HUES64 (cell line): Measurements from ENCODE around the gene DNAJC17.

Experiments used
- H3K27ac ChIP-seq: 2 replicates; pipeline ENCODE4 v1.7.0; 2013; ENCODE audit warnings: low read depth, low read length, inconsistent platforms
- H3K27me3 ChIP-seq: 2 replicates; pipeline ENCODE4 v1.6.1; 2013; ENCODE audit warnings: mild to moderate bottlenecking, low read length; ENCODE audit not compliant: insufficient read depth
- H3K36me3 ChIP-seq: 2 replicates; pipeline ENCODE4 v1.6.1; 2013; ENCODE audit warnings: mild to moderate bottlenecking, low read length; ENCODE audit not compliant: insufficient read depth
- H3K4me1 ChIP-seq: 2 replicates; pipeline ENCODE4 v1.6.1; 2013; ENCODE audit warnings: mild to moderate bottlenecking, low read length, moderate library complexity; ENCODE audit not compliant: insufficient read depth
- H3K4me3 ChIP-seq: 2 replicates; pipeline ENCODE4 v1.5.1; 2013; ENCODE audit warnings: mild to moderate bottlenecking, low read length, moderate library complexity
- H3K9ac ChIP-seq: 2 replicates; pipeline ENCODE4 v1.6.1; 2013; ENCODE audit warnings: mild to moderate bottlenecking, low read depth, low read length
- H3K9me3 ChIP-seq: 2 replicates; pipeline ENCODE4 v1.6.1; 2013; ENCODE audit warnings: low read depth, low read length; ENCODE audit not compliant: insufficient read depth
- WGBS: fragments of 150-250, 120-280 bp; methylation state at CpG from one replicate; pipeline ENCODE4 v1.1.7; 2013; ENCODE audit warnings: missing lambda C conversion rate; 5-methylcytosine and 5-hydroxymethylcytosine counted together

Gene DNAJC17

DNA sequence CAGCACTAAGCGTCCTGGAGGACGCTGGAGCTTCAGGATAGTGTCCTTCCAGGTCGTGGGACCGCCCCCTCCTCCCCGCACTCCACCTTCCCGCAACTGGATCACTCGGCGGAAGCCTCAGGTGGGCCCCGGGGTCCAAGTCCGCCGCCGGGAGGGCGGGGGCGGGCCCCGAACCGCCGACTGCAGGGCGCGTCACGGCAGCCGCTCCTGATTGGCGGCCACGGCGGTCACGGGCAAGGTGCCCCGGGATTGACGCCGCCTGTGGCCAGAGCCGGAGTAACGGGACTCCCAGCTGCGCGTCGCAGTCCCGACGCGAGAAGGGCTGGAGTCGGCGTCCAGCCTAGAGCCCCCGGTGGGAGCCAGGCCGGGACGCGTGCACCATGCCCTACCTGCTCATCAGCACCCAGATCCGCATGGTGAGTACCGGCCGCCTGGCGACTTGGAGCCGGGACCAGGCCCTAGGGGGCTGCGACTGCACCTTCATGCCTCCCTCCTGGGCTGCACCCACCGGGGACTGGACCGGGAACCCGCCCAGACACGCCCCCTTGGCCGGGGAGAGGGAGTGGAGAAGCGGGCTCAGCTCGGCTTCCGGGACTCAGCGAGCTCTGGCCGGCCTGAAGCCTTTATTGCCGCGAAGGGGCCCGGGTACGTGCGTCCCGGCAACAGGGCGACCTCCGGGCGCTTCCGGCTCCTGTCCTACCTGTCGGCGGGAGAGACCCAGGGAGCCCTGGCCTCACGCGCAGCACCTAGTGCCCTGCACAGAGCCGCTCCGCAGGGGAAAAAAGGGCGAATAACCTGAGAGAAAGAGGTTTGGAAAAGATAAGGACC, 43.3 kb downstream of the DNAJC17 start, which contains the start of gene GCHFR:
TSS of gene GCHFR (plus strand) at position 268 of the 828 bp plus-strand sequence. CDS start at position 381, 113 bp downstream.
- peak within 1 kb of the TSS; percentile 67 for H3K9ac ChIP-seq
- H3K36me3 ChIP-seq = 0 out of 2 replicates have a peak, but pooled peaks cover 5% of the 10 kb centered on the region
- H3K4me1 ChIP-seq = peaks cover 32% of the 10 kb centered on the region
- peaks cover 19% of the 10 kb centered on the region; the same call in 1 of the 2 replicates for H3K27me3 ChIP-seq
- H3K27ac ChIP-seq = peak within 1 kb of the TSS; percentile 12; the same call in 1 of the 2 replicates
- peak within 1 kb of the TSS; percentile 75 for H3K4me3 ChIP-seq
- under 1% methylated on average over 75 of the region's 75 CpGs for WGBS
- H3K9me3 ChIP-seq = no peaks in the 10 kb centered on the region

DNA sequence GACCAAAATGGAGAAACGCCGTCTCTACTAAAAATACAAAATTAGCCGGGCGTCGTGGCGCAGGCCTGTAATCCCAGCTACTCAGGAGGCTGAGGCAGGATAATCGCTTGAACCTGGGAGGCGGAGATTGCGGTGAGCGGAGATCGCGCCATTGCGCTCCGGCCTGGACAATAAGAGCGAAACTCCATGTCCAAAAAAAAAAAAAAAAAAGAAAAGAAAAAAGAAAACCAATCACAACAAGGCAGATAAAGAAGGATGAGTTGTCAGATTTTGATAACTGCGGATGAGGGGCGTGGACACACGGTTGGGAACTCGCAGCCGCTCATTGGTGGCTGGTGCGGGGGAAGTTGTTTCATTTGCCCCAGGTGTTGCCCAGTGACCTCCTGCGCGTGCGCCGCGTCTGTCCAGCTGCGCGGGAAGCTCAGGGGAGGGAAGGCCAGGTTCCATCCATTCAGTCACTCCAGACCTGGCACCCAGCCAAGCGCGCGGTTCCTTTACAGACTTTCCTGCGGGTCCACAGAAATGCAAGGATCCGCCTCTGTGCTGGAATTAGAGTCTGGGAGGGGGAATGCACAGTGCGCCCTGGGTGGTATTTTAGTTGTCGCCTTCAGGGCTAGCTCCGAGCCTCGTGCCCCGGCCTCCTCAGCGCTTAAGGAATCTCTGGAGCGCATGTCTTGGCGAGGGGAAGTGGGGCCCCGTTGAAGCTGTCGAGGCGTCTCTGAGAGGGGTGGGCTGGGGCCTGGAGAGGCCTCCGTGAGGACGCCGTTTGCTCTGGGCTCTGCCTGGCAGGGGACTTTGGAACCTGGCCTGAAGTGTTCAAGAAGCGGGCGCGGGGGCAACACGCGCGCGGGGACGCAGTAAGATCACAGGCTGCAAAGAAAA, 44.1 kb downstream of the DNAJC17 start:
- no peaks in the 10 kb centered on the region for H3K9me3 ChIP-seq
- 61% methylated on average over 54 of the region's 55 CpGs for WGBS
- H3K4me3 ChIP-seq = peak overlapping the region; percentile 75
- 0 out of 2 replicates have a peak, but pooled peaks cover 5% of the 10 kb centered on the region for H3K36me3 ChIP-seq
- H3K27ac ChIP-seq = no peak overlapping the region
- peaks cover 32% of the 10 kb centered on the region for H3K4me1 ChIP-seq
- peak overlapping the region; percentile 45; the same call in 1 of the 2 replicates for H3K9ac ChIP-seq
- peaks cover 19% of the 10 kb centered on the region; the same call in 1 of the 2 replicates for H3K27me3 ChIP-seq

- Histone ChIP-seq H3K4me1 (peaks cover 10% of the 10 kb centered on the region), H3K36me3 (no peaks in the 10 kb centered on the region), H3K4me3 (no peak overlapping the region), H3K9ac (no peak overlapping the region), H3K9me3 (no peaks in the 10 kb centered on the region), H3K27me3 (peaks cover 18% of the 10 kb centered on the region; the same call in 1 of the 2 replicates), H3K27ac (no peak overlapping the region)
- 93% methylated on average over 5 of the region's 5 CpGs for WGBS
These were observed 47.3 kb downstream of the DNAJC17 start for GRCh38 chr15:40759961-40760360.

DNA sequence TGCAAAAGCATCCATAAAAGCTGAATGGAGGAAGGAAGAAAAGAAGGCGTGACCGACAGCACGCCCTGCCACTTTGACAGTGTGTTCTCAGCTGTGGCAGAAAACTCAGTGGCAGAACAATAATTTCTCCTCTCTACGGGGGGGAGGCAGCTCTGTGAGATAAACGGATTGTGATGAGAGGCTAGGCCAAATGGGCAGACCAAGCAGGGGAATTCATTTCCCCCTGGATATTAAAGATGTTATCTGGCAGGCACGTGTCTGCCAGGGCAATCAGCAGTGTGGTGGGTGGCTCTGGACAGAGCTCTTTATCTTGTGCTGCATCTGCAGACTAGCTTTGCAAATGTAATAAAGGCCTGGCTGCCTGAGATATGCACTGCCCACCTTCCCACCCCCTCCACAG, 50.3 kb downstream of the DNAJC17 start:
- Histone ChIP-seq H3K9ac (no peak overlapping the region), H3K27me3 (no peaks in the 10 kb centered on the region), H3K36me3 (peaks cover 3% of the 10 kb centered on the region; the same call in 1 of the 2 replicates), H3K4me3 (no peak overlapping the region), H3K4me1 (peaks cover 6% of the 10 kb centered on the region), H3K9me3 (no peaks in the 10 kb centered on the region), H3K27ac (no peak overlapping the region)
- WGBS = 78% methylated on average over 6 of the region's 6 CpGs

GRCh38 chr15:40755812-40756208, 51.5 kb downstream of the DNAJC17 start:
- 89% methylated on average over 9 of the region's 10 CpGs for WGBS
- H3K9ac ChIP-seq = peak overlapping the region; percentile 98
- no peaks in the 10 kb centered on the region for H3K9me3 ChIP-seq
- no peaks in the 10 kb centered on the region for H3K27me3 ChIP-seq
- H3K36me3 ChIP-seq = peaks cover 13% of the 10 kb centered on the region
- peak overlapping the region; percentile 88 for H3K4me3 ChIP-seq
- peak overlapping the region; percentile 95 for H3K27ac ChIP-seq
- H3K4me1 ChIP-seq = peaks cover 6% of the 10 kb centered on the region

DNA sequence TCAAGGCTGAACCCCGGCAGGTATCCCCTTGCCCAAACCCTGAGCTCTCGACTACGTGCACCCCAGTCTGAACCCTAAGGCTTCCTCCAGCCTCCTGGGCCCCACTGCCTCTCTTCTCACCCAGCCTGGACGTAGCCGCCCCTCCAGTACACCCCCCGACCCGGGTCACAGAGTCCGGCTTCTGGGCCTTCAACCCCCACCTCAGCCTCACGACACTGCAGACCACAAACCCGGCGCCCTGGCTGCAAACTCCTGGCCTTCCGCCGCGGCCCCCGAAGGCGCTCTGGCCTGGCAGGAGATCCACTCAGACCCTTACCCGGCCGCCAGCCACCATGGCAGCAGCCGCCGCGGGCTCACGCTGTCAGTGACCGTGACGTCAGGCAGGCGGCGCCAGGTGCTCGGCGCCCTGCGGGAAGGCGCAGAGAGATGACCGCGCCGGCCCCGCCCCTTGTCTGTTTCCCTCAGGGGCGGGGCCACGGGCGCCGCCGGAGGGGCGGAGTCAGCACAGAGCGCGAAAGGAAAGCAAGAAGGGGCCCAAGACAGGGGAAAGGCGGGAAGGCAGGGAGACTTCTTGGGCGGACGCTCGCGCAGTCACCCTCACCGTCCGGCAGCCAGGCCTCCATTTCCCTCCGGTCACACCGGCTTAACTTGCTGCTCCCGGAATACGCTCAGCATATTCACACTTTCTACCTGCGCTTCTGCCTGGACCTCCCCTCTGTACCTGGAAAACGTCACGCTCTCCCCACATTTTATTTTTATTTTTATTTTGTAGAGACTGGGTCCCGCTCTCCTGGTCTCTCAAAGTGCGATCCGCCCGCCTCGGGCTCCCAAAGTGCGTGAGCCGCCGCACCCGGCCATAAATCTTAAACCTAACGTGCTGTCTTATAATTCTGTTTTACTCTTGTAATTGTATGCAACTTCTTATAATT, 52.1 kb downstream of the DNAJC17 start, which contains the start of gene RMDN3:
TSS of gene RMDN3 (minus strand) at position 372 of the 929 bp plus-strand sequence. CDS start 471 bp downstream, outside the sequence.
- H3K9ac ChIP-seq = peak within 1 kb of the TSS; percentile 98
- peak within 1 kb of the TSS; percentile 95 for H3K27ac ChIP-seq
- no peaks in the 10 kb centered on the region for H3K9me3 ChIP-seq
- 6% methylated on average over 65 of the region's 66 CpGs for WGBS
- H3K4me1 ChIP-seq = peaks cover 6% of the 10 kb centered on the region
- no peaks in the 10 kb centered on the region for H3K27me3 ChIP-seq
- peak within 1 kb of the TSS; percentile 88 for H3K4me3 ChIP-seq
- H3K36me3 ChIP-seq = peaks cover 18% of the 10 kb centered on the region

DNA sequence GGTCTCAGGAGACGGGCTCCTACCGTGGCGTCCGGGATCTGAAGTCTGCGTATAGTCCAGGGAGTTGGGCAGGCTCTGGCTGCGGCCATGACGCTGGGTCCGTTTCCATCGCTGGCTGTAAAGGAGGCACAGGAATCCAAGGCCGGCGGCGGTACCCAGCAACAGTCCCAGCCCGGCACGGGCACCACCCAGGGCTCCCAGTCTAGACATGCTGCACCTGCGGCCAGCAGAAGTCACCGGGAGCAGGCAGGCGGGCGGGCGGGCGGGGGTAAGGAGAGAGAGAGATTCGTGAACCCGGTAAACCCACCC, 52.7 kb downstream of the DNAJC17 start:
- WGBS = 3% methylated on average over 22 of the region's 22 CpGs
- Histone ChIP-seq H3K27ac (no peak overlapping the region), H3K36me3 (peaks cover 22% of the 10 kb centered on the region), H3K27me3 (no peaks in the 10 kb centered on the region), H3K9me3 (no peaks in the 10 kb centered on the region), H3K4me1 (peaks cover 6% of the 10 kb centered on the region), H3K4me3 (peak overlapping the region; percentile 88), H3K9ac (peak overlapping the region; percentile 68)

DNA sequence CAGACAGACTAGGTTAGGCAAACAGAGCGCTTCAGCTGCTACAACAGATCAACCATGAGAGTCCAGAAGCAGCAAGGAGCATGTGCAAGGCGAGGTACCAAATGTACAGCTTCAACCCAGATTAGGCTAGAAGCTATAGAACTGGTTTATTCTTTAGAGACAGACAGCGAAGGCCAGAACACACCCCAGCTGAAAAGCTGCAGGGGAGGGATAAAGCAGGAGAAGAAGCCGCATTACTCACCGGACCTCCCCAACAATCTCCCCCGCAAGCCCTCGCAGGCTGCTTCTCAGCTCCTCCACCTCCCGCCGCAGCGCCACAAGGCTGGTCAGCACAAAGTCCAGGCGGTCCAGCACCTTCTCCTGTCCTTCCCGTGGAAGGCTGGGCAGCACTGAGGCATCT, 55.5 kb downstream of the DNAJC17 start:
- Histone ChIP-seq H3K9me3 (no peaks in the 10 kb centered on the region), H3K27ac (no peak overlapping the region), H3K36me3 (peaks cover 25% of the 10 kb centered on the region), H3K4me1 (peaks cover 6% of the 10 kb centered on the region), H3K9ac (no peak overlapping the region), H3K27me3 (no peaks in the 10 kb centered on the region), H3K4me3 (no peak overlapping the region)
- 96% methylated on average over 12 of the region's 12 CpGs for WGBS

- Histone ChIP-seq H3K36me3 (peaks cover 25% of the 10 kb centered on the region), H3K4me3 (no peak overlapping the region), H3K27me3 (no peaks in the 10 kb centered on the region), H3K4me1 (peaks cover 6% of the 10 kb centered on the region), H3K9me3 (no peaks in the 10 kb centered on the region), H3K9ac (no peak overlapping the region), H3K27ac (no peak overlapping the region)
- WGBS = 93% methylated on average over 4 of the region's 4 CpGs
These were observed 56.4 kb downstream of the DNAJC17 start for GRCh38 chr15:40750885-40751284.

DNA sequence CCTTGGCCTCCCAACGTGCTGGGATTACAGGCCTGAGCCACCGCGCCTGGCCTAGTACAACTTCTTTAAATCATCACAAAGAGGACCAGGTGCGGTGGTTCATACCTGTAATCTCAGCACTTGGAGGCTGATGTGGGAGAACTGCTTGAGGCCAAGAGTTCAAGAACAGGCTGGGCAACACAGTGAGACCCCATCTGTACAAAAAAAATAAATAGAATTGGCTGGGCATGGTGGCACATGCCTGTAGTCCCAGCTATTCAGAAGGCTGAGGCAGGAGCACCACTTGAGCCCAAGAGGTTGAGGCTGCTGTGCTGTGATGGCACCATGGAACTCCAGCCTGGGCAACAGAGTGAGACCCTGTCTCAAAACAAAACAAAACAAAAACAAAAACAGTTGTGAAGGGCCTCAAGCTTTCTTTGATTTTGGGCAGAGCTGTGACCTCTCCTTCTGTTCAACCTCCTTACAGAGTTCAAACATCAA, 58.1 kb downstream of the DNAJC17 start:
- Histone ChIP-seq H3K9ac (no peak overlapping the region), H3K4me1 (no peaks in the 10 kb centered on the region), H3K9me3 (no peaks in the 10 kb centered on the region), H3K27ac (no peak overlapping the region), H3K27me3 (no peaks in the 10 kb centered on the region), H3K4me3 (no peak overlapping the region), H3K36me3 (peaks cover 34% of the 10 kb centered on the region)
- 99% methylated on average over 4 of the region's 4 CpGs for WGBS
